Measurements from ENCODE around the gene RPGR. TPM values are rescaled to one million over a fixed set of nuclear protein-coding genes. Genes with fewer than 3 reads are reported as not detected.

The RPGR gene
- polyA plus RNA-seq, 3 donors: 4.3 to 10.9 (median 5.1) TPM

DNA sequence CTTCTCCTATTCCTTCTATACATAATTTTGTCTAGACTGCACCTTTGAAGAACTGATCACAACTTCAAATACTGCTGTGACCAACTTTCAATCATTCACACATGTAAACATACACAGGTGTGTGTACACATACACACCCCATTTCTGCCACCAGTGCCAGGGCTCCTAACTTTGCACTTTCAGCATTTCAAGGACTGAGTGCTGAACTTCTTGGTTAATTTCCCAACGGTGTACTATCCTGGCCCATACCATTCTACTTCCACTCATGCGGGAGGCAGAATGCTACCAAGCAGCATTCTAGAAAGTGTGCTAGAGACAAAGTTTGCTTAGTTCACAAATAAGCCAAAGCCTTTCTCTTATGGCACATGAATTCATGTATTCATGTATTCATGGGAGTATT lies 51.2 kb downstream of the RPGR start:
- H3K9me3 Mint-ChIP-seq: no peaks in the 10 kb centered on the region
- WGBS (ENCODE audit: insufficient coverage): no CpG with 5 or more reads among the region's 2 CpGs
- H3K27me3 ChIP-seq (ENCODE audit: control insufficient read depth in 2 of 2, insufficient read depth in 2 of 2, low read length in 2 of 2): no peaks in the 10 kb centered on the region
- peaks cover 0 to 2% (median 0%) of the 10 kb centered on the region in 3 donors for H3K27me3 Mint-ChIP-seq (ENCODE audit: low read depth in 3 of 3)
- no peak for TF ChIP-seq CTCF (IDR thresholded peaks at IDR 0.05)
- H3K36me3 Mint-ChIP-seq: peaks cover 4 to 6% of the 10 kb centered on the region in 2 donors
- peaks cover 18% of the 10 kb centered on the region for H3K4me1 Mint-ChIP-seq
- H3K4me3 Mint-ChIP-seq: no peak overlapping the region
- H3K36me3 ChIP-seq (replicated peaks in 1 of 2; ENCODE audit: control insufficient read depth in 1 of 2, insufficient read depth in 2 of 2, low read length in 2 of 2): no peaks in the 10 kb centered on the region
- peak overlapping the region; percentile 69 to 92 (median 83) for H3K27ac Mint-ChIP-seq
- no peak overlapping the region for H3K9ac ChIP-seq (ENCODE audit: insufficient read depth, low read length, poor library complexity, severe bottlenecking)
- H2AFZ ChIP-seq (ENCODE audit: insufficient read depth, low read depth, low read length, poor library complexity, severe bottlenecking): no peak overlapping the region
- H4K20me1 ChIP-seq (ENCODE audit: insufficient read depth, low read length): no peaks in the 10 kb centered on the region
- intact Hi-C loops (cut with micrococcal nuclease): loop anchor here in 1 of 2 donors (10.0 kb wide), 1 partner anchor 49 kb away; the partner anchor contains the start of gene RPGR
- no peak overlapping the region for H3K4me3 ChIP-seq (replicated peaks in 1 of 3; ENCODE audit: low read depth in 2 of 3, low read length in 3 of 3)
- peaks cover 8 to 18% of the 10 kb centered on the region in 2 donors for H3K4me1 ChIP-seq (ENCODE audit: control insufficient read depth in 1 of 2, insufficient read depth in 2 of 2, low read length in 2 of 2)
- H3K9me3 ChIP-seq (replicated peaks in 1 of 2; ENCODE audit: control insufficient read depth in 1 of 2, insufficient read depth in 1 of 2, low read length in 2 of 2): no peaks in the 10 kb centered on the region
- DNase-seq: no peak
- peak overlapping the region in 1 of 2 donors; percentile 42 for H3K27ac ChIP-seq (ENCODE audit: low read depth in 1 of 2, low read length in 2 of 2)
- no peak overlapping the region for H3K4me2 ChIP-seq (replicated peaks; ENCODE audit: extremely low read depth, low read length, poor library complexity, severe bottlenecking)
- H3K79me2 ChIP-seq (ENCODE audit: insufficient read depth, low read length): no peaks in the 10 kb centered on the region

- Histone ChIP-seq H3K4me2 (replicated peaks; ENCODE audit: extremely low read depth, low read length, poor library complexity, severe bottlenecking) (no peak overlapping the region), H3K36me3 (replicated peaks in 1 of 2; ENCODE audit: control insufficient read depth in 1 of 2, insufficient read depth in 2 of 2, low read length in 2 of 2) (no peaks in the 10 kb centered on the region), H3K9me3 (replicated peaks in 1 of 2; ENCODE audit: control insufficient read depth in 1 of 2, insufficient read depth in 1 of 2, low read length in 2 of 2) (no peaks in the 10 kb centered on the region), H3K4me3 (replicated peaks in 1 of 3; ENCODE audit: low read depth in 2 of 3, low read length in 3 of 3) (no peak overlapping the region), H3K9ac (ENCODE audit: insufficient read depth, low read length, poor library complexity, severe bottlenecking) (no peak overlapping the region), H4K20me1 (ENCODE audit: insufficient read depth, low read length) (no peaks in the 10 kb centered on the region), H2AFZ (ENCODE audit: insufficient read depth, low read depth, low read length, poor library complexity, severe bottlenecking) (no peak overlapping the region), H3K27ac (ENCODE audit: low read depth in 1 of 2, low read length in 2 of 2) (peak overlapping the region in 1 of 2 donors; percentile 42), H3K79me2 (ENCODE audit: insufficient read depth, low read length) (no peaks in the 10 kb centered on the region), H3K4me1 (ENCODE audit: control insufficient read depth in 1 of 2, insufficient read depth in 2 of 2, low read length in 2 of 2) (peaks cover 8 to 18% of the 10 kb centered on the region in 2 donors), H3K27me3 (ENCODE audit: control insufficient read depth in 2 of 2, insufficient read depth in 2 of 2, low read length in 2 of 2) (no peaks in the 10 kb centered on the region)
- H3K9me3 Mint-ChIP-seq: no peaks in the 10 kb centered on the region
- H3K27me3 Mint-ChIP-seq (ENCODE audit: low read depth in 3 of 3): peaks cover 0 to 3% (median 0%) of the 10 kb centered on the region in 3 donors
- DNase-seq: peak; percentile 66 to 89 (median 81)
- no peak for TF ChIP-seq CTCF (IDR thresholded peaks at IDR 0.05)
- H3K27ac Mint-ChIP-seq: peak overlapping the region; percentile 69 to 92 (median 83)
- H3K4me3 Mint-ChIP-seq: no peak overlapping the region
- intact Hi-C loops (cut with micrococcal nuclease): loop anchor here in 1 of 2 donors (10.0 kb wide), 1 partner anchor 49 kb away; the partner anchor contains the start of gene RPGR
- H3K4me1 Mint-ChIP-seq: peaks cover 21% of the 10 kb centered on the region
- H3K36me3 Mint-ChIP-seq: peaks cover 4 to 9% of the 10 kb centered on the region in 2 donors
- no CpG with 5 or more reads among the region's 2 CpGs for WGBS (ENCODE audit: insufficient coverage)
These were observed 51.7 kb downstream of the RPGR start for GRCh38 chrX:38275615-38276014.

Measured in CD14-positive monocyte (primary cell).